GM19397 (cell line): ENCODE results near the gene NBAS.

Source experiments
- ATAC-seq: cut with Tn5 transposase; IDR thresholded peaks from one replicate; pipeline ENCODE4 v1.9.1; 2021; ENCODE audit warnings: mild to moderate bottlenecking, moderate library complexity; ENCODE audit not compliant: unreplicated experiment

NBAS gene

GRCh38 chr2:15154297-15154696 is 406.8 kb downstream of the NBAS start:
- no peak for ATAC-seq

- no peak for ATAC-seq
These were observed 408.8 kb downstream of the NBAS start for GRCh38 chr2:15152382-15152781.

- ATAC-seq, result no peak
These were observed 412.1 kb downstream of the NBAS start for GRCh38 chr2:15149063-15149462.

- no peak for ATAC-seq
These were observed 413.5 kb downstream of the NBAS start for GRCh38 chr2:15147591-15147990.

- ATAC-seq, result no peak
These were observed 414.2 kb downstream of the NBAS start for GRCh38 chr2:15146960-15147359.

- ATAC-seq, result no peak
These were observed 415.2 kb downstream of the NBAS start for GRCh38 chr2:15145919-15146318.

- ATAC-seq, result no peak
These were observed 415.9 kb downstream of the NBAS start for GRCh38 chr2:15145046-15145817.

GRCh38 chr2:15142069-15142689 is 419.0 kb downstream of the NBAS start:
- ATAC-seq, result peak; percentile 100

- ATAC-seq, result no peak
These were observed 419.9 kb downstream of the NBAS start for GRCh38 chr2:15141211-15141610.

GRCh38 chr2:15136639-15137038 is 424.5 kb downstream of the NBAS start:
- ATAC-seq, result no peak

GRCh38 chr2:15134957-15135356 is 426.2 kb downstream of the NBAS start:
- ATAC-seq, result no peak

- no peak for ATAC-seq
These were observed 427.7 kb downstream of the NBAS start for GRCh38 chr2:15133461-15133860.

- no peak for ATAC-seq
These were observed 432.3 kb downstream of the NBAS start for GRCh38 chr2:15128846-15129245.

GRCh38 chr2:15127876-15128275 is 433.3 kb downstream of the NBAS start:
- no peak for ATAC-seq

- no peak for ATAC-seq
These were observed 433.8 kb downstream of the NBAS start for GRCh38 chr2:15127301-15127700.

GRCh38 chr2:15126373-15126772 is 434.8 kb downstream of the NBAS start:
- ATAC-seq, result no peak

GRCh38 chr2:15122915-15123314 is 438.2 kb downstream of the NBAS start:
- no peak for ATAC-seq

- no peak for ATAC-seq
These were observed 440.5 kb downstream of the NBAS start for GRCh38 chr2:15120631-15121030.

- no peak for ATAC-seq
These were observed 441.4 kb downstream of the NBAS start for GRCh38 chr2:15119722-15120175.

GRCh38 chr2:15117409-15118050 is 443.6 kb downstream of the NBAS start:
- no peak for ATAC-seq
